ENCODE results near the gene AHCY. TPM values are rescaled to one million over a fixed set of nuclear protein-coding genes. Genes with fewer than 3 reads are reported as not detected.
"Not testable (repeated sequence)": the region's sequence is repeated elsewhere in the genome, so short reads cannot be mapped to it uniquely, and the experiment has no call there.

The AHCY gene
- total RNA-seq, 2 experiments from 2014 or later, result 183 to 189 TPM

DNA sequence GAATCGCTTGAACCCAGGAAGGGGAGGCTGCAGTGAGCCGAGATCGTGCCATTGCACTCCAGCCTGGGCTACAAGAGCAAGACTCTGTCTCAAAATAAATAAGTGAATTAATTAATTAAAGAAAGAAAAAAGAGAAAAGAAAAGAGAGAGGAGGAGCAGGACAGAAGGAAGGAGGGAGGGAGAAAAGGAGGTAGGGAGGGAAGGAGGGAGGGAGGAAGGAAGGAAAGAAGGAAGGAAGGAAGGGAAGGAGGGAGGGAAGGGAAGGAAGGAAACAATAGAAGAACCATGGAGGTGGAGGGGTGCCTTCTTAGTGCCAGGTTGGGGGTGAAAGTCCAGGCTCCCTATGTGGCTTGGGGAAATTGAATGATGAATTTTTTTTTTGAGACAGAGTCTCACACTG is 6.5 kb upstream of the AHCY start:
- intact Hi-C loops (cut with DNase I, micrococcal nuclease), result loop anchor here in 1 of 2 experiments (5.0 to 10.0 kb wide), 2 partner anchors 228 to 1465 kb away; partner anchors contain the start of gene PHF20
- peaks cover 18% of the 10 kb centered on the region for H3K27me3 Mint-ChIP-seq
- ATAC-seq, result no peak
- DNase-seq, result no peak
- no peak overlapping the region for H3K27ac Mint-ChIP-seq
- ChIA-PET CTCF (interaction anchor here (1.4 kb wide), 1 partner anchor 8 kb away, joined by 4 read pairs; no protein-coding TSS in a partner anchor), POLR2A (no interaction called here)
- peaks cover 7% of the 10 kb centered on the region for H3K4me1 Mint-ChIP-seq
- no peaks in the 10 kb centered on the region for H3K9me3 Mint-ChIP-seq (ENCODE audit: low read depth)
- no peaks in the 10 kb centered on the region for H3K36me3 Mint-ChIP-seq (ENCODE audit: low read depth)
- no peak overlapping the region for H3K4me3 Mint-ChIP-seq

DNA sequence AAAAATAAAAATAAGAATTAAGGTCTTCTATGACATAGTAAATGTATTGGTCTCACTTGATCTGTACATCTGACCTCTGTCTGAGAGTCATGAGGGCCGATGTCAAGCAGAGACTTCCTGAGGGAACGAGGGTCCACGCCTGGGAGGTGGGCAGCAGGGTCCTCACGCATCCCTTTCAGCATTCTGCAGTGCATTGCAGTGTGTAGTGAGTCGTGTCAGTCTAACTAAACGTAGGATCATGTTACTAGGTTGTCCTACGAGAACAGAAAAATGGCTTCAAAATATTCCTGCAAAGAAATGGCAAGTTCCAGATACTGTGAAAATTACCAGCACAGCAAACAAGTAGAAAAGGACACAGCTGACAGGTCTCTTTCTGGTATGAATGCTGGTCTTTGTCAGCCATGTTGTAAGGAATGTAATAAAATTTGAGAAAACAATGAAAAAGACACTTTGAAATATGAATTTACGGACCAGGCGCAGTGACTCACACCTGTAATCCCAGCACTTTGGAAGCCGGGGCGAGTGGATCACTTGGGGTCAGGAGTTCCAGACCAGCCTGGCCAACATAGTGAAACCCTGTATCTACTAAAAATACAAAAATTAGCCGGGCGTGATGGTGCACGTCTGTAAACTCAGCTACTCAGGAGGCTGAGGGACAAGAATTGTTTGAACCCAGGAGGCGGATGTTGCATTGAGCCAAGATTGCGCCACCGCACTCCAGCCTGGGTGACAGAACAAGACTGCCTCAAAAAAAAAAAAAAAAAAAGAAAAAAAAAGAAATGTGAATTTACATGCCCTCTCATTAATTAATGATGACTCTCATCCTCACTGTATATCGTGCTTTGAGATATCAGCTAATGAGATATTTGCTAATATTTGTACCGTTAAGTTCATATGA is 2.4 kb upstream of the AHCY start:
- H3K27me3 Mint-ChIP-seq, result peaks cover 3% of the 10 kb centered on the region
- intact Hi-C loops (cut with DNase I, micrococcal nuclease), result loop anchor here in 1 of 2 experiments (10.0 kb wide), 1 partner anchor 1469 kb away; the partner anchor contains the start of gene PHF20
- H3K27ac Mint-ChIP-seq, result no peak overlapping the region
- peaks cover 18% of the 10 kb centered on the region for H3K4me1 Mint-ChIP-seq
- POLR2A ChIA-PET, result interaction anchor here (0.6 kb wide), 1 partner anchor 406 kb away, joined by 8 read pairs; no protein-coding TSS in a partner anchor
- CTCF ChIA-PET, result interaction anchor here (0.7 kb wide), 3 partner anchors 100 to 393 kb away, joined by 3 to 4 read pairs (median 3); no protein-coding TSS in a partner anchor
- peaks cover 10% of the 10 kb centered on the region for H3K36me3 Mint-ChIP-seq (ENCODE audit: low read depth)
- ATAC-seq, result no peak
- no peaks in the 10 kb centered on the region for H3K9me3 Mint-ChIP-seq (ENCODE audit: low read depth)
- no peak overlapping the region for H3K4me3 Mint-ChIP-seq
- no peak for DNase-seq

DNA sequence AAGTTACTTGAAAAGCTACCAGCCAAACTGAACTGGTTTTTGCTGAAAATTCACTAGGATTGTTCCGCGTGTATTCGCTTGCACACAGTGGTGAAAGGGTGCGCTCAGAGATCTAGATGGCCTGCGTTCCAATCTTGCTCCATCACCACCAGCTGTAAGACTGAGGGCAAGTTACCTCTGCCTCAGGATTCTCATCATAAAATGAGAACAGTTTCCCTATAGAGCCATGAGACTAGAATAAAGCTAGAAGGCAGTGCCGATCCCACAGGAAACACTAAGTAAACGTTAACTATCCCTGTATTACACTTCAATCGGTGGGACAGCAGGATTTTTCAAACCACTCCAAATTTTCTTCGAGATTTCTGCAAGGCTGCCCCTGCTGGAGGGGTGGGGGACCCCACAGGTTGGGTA is 838 bp downstream of the AHCY start:
- intact Hi-C loops (cut with DNase I, micrococcal nuclease), result loop anchor here in 1 of 2 experiments (10.0 kb wide), 1 partner anchor 1472 kb away; the partner anchor contains the start of gene PHF20
- POLR2A ChIA-PET, result interaction anchor here (1.0 to 1.9 kb wide), 6 partner anchors 10 to 375 kb away, joined by 3 to 8 read pairs (median 4); partner anchors contain the start of gene ITCH
- ATAC-seq (no peak), DNase-seq (no peak)
- H3K27me3 Mint-ChIP-seq, result no peaks in the 10 kb centered on the region
- no peaks in the 10 kb centered on the region for H3K9me3 Mint-ChIP-seq (ENCODE audit: low read depth)
- peaks cover 18% of the 10 kb centered on the region for H3K4me1 Mint-ChIP-seq
- H3K27ac Mint-ChIP-seq, result peak overlapping the region; percentile 91
- CTCF ChIA-PET, result interaction anchor here (1.0 to 3.8 kb wide), 5 partner anchors 10 to 212 kb away, joined by 3 to 33 read pairs (median 5); no protein-coding TSS in a partner anchor
- H3K4me3 Mint-ChIP-seq, result peak overlapping the region; percentile 90
- H3K36me3 Mint-ChIP-seq (ENCODE audit: low read depth), result peaks cover 12% of the 10 kb centered on the region

DNA sequence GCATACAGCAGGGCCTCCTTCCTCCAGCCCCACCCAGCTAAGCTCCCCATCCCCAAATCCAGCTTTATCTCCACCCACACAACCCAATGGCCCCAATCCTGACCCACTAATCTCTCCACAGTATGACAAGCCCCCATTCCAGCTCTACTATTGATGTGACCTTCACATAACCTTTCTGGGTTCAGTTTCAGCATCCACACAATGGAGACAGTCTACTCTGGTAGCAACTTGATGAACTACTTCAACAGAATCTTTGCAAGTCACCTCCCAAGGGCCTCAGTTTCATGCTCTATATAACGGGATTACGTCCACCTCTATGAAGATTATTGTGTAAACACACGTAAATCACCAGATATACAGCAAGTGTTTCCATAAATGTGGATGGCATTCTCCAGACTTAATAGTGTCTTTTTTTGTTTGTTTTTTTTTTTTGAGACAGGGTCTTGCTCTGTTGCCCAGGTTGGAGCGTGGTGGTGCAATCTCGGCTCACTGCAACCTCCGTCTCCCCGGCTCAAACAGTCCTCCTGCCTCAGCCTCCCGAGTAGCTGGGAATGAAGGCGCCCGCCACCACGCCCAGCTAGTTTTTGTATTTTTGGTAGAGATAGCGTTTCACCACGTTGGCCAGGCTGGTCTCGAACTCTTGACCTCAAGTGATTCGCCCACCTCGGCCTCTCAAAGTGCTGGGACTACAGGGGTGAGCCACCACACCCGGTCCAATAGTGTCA is 1.4 kb downstream of the AHCY start:
- Mint-ChIP-seq H3K4me3 (peak overlapping the region; percentile 90), H3K27ac (peak overlapping the region; percentile 91), H3K9me3 (ENCODE audit: low read depth) (no peaks in the 10 kb centered on the region), H3K4me1 (peaks cover 18% of the 10 kb centered on the region), H3K36me3 (ENCODE audit: low read depth) (peaks cover 12% of the 10 kb centered on the region), H3K27me3 (no peaks in the 10 kb centered on the region)
- intact Hi-C loops (cut with DNase I, micrococcal nuclease), result loop anchor here in 1 of 2 experiments (10.0 kb wide), 1 partner anchor 1473 kb away; the partner anchor contains the start of gene PHF20
- peak; percentile 26 for DNase-seq
- no peak for ATAC-seq
- POLR2A ChIA-PET, result interaction anchor here (0.8 to 1.9 kb wide), 6 partner anchors 11 to 376 kb away, joined by 3 to 8 read pairs (median 4); partner anchors contain the start of gene ITCH
- CTCF ChIA-PET, result interaction anchor here (0.6 to 3.8 kb wide), 8 partner anchors 8 to 1009 kb away, joined by 3 to 33 read pairs (median 4); partner anchors contain the start of gene DYNLRB1

DNA sequence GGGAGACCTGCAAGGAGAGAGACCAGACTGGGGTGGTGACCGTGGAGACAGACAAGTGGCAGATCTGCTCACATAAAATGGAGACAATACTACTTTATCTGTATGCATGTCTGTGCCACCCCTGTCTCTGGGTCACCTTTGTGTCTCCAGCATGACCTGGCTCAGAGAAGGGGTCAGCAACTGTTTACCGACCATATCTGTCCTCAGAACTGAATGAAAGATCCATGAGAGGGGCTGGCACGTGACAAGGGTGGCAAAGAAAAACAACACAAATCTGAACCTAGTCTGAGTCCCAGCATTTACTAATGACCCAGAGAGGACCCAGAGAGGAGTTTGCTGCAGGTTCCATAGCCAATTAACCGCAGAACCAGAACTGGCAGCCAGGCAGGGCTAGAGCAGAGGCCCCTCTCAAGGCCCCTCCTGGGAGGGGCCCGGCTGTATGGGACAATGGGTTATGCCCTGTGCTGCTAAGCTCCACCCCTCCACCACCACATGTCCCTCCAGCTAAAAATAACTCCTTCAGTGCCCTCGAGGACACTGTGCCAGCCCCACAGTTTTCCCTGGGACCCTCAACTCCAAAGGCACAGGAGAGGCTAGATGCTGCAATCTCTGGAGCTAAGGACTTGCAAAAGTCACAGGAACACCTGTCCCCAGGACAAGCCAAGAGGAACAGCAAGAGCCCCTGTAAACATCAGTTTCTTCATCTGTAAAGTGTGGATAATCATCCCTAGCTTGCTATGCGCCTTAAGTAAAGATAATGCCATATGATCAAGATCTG is 2.2 kb downstream of the AHCY start:
- Mint-ChIP-seq H3K4me1 (peaks cover 18% of the 10 kb centered on the region), H3K36me3 (ENCODE audit: low read depth) (peaks cover 13% of the 10 kb centered on the region), H3K4me3 (peak overlapping the region; percentile 90), H3K27ac (peak overlapping the region; percentile 9), H3K27me3 (no peaks in the 10 kb centered on the region), H3K9me3 (ENCODE audit: low read depth) (no peaks in the 10 kb centered on the region)
- ATAC-seq (no peak), DNase-seq (peak; percentile 10)
- ChIA-PET CTCF (interaction anchor here (0.6 to 3.8 kb wide), 7 partner anchors 8 to 1008 kb away, joined by 3 to 33 read pairs (median 4); partner anchors contain the start of gene DYNLRB1), POLR2A (interaction anchor here (0.8 to 1.9 kb wide), 3 partner anchors 13 to 216 kb away, joined by 3 to 8 read pairs (median 4); no protein-coding TSS in a partner anchor)
- intact Hi-C loops (cut with DNase I, micrococcal nuclease), result loop anchor here in 1 of 2 experiments (10.0 kb wide), 1 partner anchor 1474 kb away; the partner anchor contains the start of gene PHF20

- H3K27ac Mint-ChIP-seq, result no peak overlapping the region
- intact Hi-C loops (cut with DNase I, micrococcal nuclease), result loop anchor here in 1 of 2 experiments (10.0 kb wide), 1 partner anchor 1474 kb away; the partner anchor contains the start of gene PHF20
- H3K4me3 Mint-ChIP-seq, result no peak overlapping the region
- no peaks in the 10 kb centered on the region for H3K27me3 Mint-ChIP-seq
- ATAC-seq, result no peak
- no peaks in the 10 kb centered on the region for H3K9me3 Mint-ChIP-seq (ENCODE audit: low read depth)
- CTCF ChIA-PET, result interaction anchor here (0.6 to 1.9 kb wide), 4 partner anchors 13 to 381 kb away, joined by 3 to 8 read pairs (median 5); partner anchors contain the start of genes DYNLRB1 and ITCH
- H3K36me3 Mint-ChIP-seq (ENCODE audit: low read depth), result peaks cover 18% of the 10 kb centered on the region
- peaks cover 18% of the 10 kb centered on the region for H3K4me1 Mint-ChIP-seq
- no peak for DNase-seq
- POLR2A ChIA-PET, result interaction anchor here (1.1 kb wide), 1 partner anchor 215 kb away, joined by 3 read pairs; no protein-coding TSS in a partner anchor
Observed at GRCh38 chr20:34300256-34300806, 2.8 kb downstream of the AHCY start.

DNA sequence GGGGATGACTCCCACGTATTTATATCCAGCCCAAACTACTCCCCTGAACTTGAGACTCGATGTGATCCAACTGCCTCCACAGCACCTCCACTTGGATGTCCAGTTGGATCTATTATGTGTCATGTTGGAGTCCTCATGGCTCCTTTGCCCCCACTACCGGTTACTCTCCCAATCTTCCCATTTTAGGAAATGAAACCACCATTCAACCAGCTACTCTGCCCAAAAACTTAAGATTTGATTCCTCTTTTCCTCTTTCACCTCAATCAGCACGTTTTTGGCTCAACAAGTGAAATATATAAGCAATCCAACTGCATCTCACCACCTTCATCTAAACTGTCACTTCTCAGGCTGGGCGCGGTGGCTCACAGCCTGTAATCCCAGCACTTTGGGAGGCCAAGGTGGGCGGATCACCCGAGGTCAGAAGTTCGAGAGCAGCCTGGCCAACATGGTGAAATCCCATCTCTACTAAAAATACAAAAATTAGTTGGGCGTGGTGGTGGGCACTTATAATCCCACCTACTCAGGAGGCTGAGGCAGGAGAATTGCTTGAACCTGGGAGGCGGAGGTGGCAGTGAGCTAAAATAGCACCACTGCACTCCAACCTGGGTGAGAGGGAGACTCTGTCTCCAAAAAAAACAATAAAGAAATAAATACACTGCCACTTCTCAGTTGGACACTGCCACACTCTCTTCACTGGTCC is 3.4 kb downstream of the AHCY start:
- H3K36me3 Mint-ChIP-seq (ENCODE audit: low read depth), result peaks cover 18% of the 10 kb centered on the region
- no peak overlapping the region for H3K4me3 Mint-ChIP-seq
- H3K27me3 Mint-ChIP-seq, result no peaks in the 10 kb centered on the region
- H3K4me1 Mint-ChIP-seq, result peaks cover 18% of the 10 kb centered on the region
- H3K9me3 Mint-ChIP-seq (ENCODE audit: low read depth), result no peaks in the 10 kb centered on the region
- ATAC-seq (no peak), DNase-seq (no peak)
- H3K27ac Mint-ChIP-seq, result no peak overlapping the region
- ChIA-PET CTCF (interaction anchor here (0.6 to 1.9 kb wide), 7 partner anchors 14 to 382 kb away, joined by 3 to 8 read pairs (median 3); partner anchors contain the start of genes DYNLRB1 and ITCH), POLR2A (interaction anchor here (1.1 kb wide), 1 partner anchor 216 kb away, joined by 3 read pairs; no protein-coding TSS in a partner anchor)
- intact Hi-C loops (cut with DNase I, micrococcal nuclease), result loop anchor here in 1 of 2 experiments (10.0 kb wide), 1 partner anchor 1475 kb away; the partner anchor contains the start of gene PHF20

DNA sequence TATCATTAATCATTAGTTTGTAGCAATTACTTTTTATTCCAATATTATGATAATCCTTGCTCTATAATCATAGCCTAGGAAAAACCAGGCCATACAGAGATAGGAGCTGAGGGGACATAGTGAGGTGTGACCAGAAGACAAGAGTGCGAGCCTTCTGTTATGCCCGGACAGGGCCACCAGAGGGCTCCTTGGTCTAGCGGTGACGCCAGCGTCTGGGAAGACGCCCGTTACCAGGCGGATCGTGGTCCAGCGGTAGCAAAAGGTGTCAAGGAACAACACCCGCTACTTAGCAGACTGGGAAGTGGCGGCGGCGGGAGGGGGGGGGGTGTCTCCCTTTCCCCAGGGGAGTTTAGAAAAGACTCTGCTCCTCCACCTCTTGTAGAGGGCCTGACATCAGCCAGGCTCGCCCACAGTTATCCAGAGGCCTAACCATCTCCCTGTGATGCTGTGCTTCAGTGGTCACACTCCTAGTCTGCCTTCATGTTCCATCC is 4.8 kb downstream of the AHCY start:
- CTCF ChIA-PET, result not testable (repeated sequence)
- peaks cover 28% of the 10 kb centered on the region for H3K36me3 Mint-ChIP-seq (ENCODE audit: low read depth)

DNA sequence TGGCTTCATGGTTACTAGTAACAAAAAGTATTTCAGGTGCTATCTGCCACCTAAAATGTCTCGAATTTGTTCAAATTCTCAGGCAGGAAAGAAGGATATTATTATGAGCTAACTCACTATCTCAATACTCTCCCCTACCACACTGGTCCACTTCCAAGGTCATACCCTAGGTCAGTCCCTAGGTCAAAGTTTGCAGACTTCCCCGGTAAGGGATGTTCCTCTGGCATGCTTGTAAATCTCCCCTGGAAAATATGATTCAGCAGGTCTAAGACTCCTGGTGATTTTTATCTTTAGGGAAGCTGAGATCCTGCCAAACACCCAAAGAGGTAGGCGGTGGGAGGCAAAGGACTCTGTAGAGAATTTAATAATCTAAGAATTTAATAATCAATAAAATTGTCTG is 6.7 kb downstream of the AHCY start:
- ATAC-seq (no peak), DNase-seq (no peak)
- peaks cover 32% of the 10 kb centered on the region for H3K36me3 Mint-ChIP-seq (ENCODE audit: low read depth)
- POLR2A ChIA-PET, result no interaction called here
- H3K27ac Mint-ChIP-seq, result no peak overlapping the region
- intact Hi-C loops (cut with DNase I, micrococcal nuclease), result no loop called here
- H3K4me3 Mint-ChIP-seq, result no peak overlapping the region
- CTCF ChIA-PET, result interaction anchor here (0.5 to 2.7 kb wide), 6 partner anchors 9 to 797 kb away, joined by 3 to 6 read pairs (median 4); no protein-coding TSS in a partner anchor
- H3K27me3 Mint-ChIP-seq, result no peaks in the 10 kb centered on the region
- no peaks in the 10 kb centered on the region for H3K9me3 Mint-ChIP-seq (ENCODE audit: low read depth)
- H3K4me1 Mint-ChIP-seq, result peaks cover 4% of the 10 kb centered on the region

More for the DNA sequence above, 4.8 kb downstream of the AHCY start:
- H3K27me3 Mint-ChIP-seq; H3K4me3 Mint-ChIP-seq; H3K9me3 Mint-ChIP-seq (ENCODE audit: low read depth); H3K27ac Mint-ChIP-seq; intact Hi-C loops (cut with DNase I, micrococcal nuclease); DNase-seq; POLR2A ChIA-PET; ATAC-seq: not testable (repeated sequence)
- H3K4me1 Mint-ChIP-seq, result peaks cover 14% of the 10 kb centered on the region

Measured in activated CD4-positive, alpha-beta T cell treated with anti-CD3 and anti-CD28 coated beads for 36 hours (primary cell).